H1 (cell line): ENCODE measurements around the gene GAB3. TPM values are rescaled to one million over a fixed set of nuclear protein-coding genes. Genes with fewer than 3 reads are reported as not detected.

Source experiments
- CTCF ChIA-PET: fragments of 300-600 bp; sonication (Branson Sonifier 250); formaldehyde crosslinking; loops from one replicate; lab custom pipeline; 2021; ENCODE audit not compliant: partially characterized antibody; lab: Charles Lee
- POLR2A ChIA-PET: fragments of 300-600 bp; sonication (Branson Sonifier 250); formaldehyde crosslinking; loops from one replicate; lab custom pipeline; 2021; ENCODE audit warnings: inconsistent platforms; ENCODE audit not compliant: partially characterized antibody; lab: Charles Lee
- DNase-seq, 2 experiments: peaks; one replicate each; pipeline versions ENCODE4 v3.0.0 to v3.0.0-alpha.2; 2010 to 2022; ENCODE audit warnings: low spot score in 2 of 2, low read depth in 1 of 2, mixed read lengths in 1 of 2
- FAIRE-seq: peaks from 2 replicates; lab custom pipeline; 2011; peaks lifted over from hg19 to GRCh38; lab: Jason Lieb, UNC
- H2AFZ ChIP-seq: 2 replicates; pipeline ENCODE4 v1.8.1; 2012; ENCODE audit warnings: low read length, inconsistent platforms
- H2AK5ac ChIP-seq: 2 replicates; pipeline ENCODE4 v1.6.1; 2013; ENCODE audit warnings: low read depth, low read length
- H2BK120ac ChIP-seq: replicated peaks from 2 replicates; pipeline ENCODE3; 2013; ENCODE audit warnings: low read depth, low read length, inconsistent platforms
- H2BK12ac ChIP-seq: 2 replicates; pipeline ENCODE4 v1.6.1; 2013; ENCODE audit warnings: low read depth, low read length
- H2BK15ac ChIP-seq: 2 replicates; pipeline ENCODE4 v1.6.1; 2013; ENCODE audit warnings: low read length
- H2BK20ac ChIP-seq: 2 replicates; pipeline ENCODE4 v1.6.1; 2013; ENCODE audit warnings: low read length
- H2BK5ac ChIP-seq: 2 replicates; pipeline ENCODE4 v1.6.1; 2013; ENCODE audit warnings: low read depth, low read length
- H3K14ac ChIP-seq: 2 replicates; pipeline ENCODE4 v1.6.1; 2013; ENCODE audit warnings: inconsistent platforms; ENCODE audit not compliant: insufficient read length
- H3K18ac ChIP-seq: 2 replicates; pipeline ENCODE4 v1.6.1; 2013; ENCODE audit warnings: low read length; ENCODE audit errors: extremely low read depth
- H3K23ac ChIP-seq: 2 replicates; pipeline ENCODE4 v1.6.1; 2013; ENCODE audit warnings: inconsistent platforms; ENCODE audit not compliant: insufficient read length
- H3K23me2 ChIP-seq: 2 replicates; pipeline ENCODE4 v1.6.1; 2013; ENCODE audit warnings: low read depth, low read length
- H3K27ac ChIP-seq: 2 replicates; pipeline ENCODE4 v1.6.1; 2011; ENCODE audit warnings: low read depth, low read length, inconsistent platforms
- H3K27me3 ChIP-seq, 4 experiments: replicated peaks in 1 of 4; 1 replicate in 1 of 4; 2 replicates in 3 of 4; pipeline versions ENCODE4 v1.6.1 to v1.8.1; 2011 to 2013; ENCODE audit warnings: low read length in 3 of 4, mild to moderate bottlenecking in 3 of 4, inconsistent platforms in 2 of 4, mixed read lengths in 2 of 4, moderate library complexity in 1 of 4; ENCODE audit not compliant: control insufficient read depth in 3 of 4, insufficient read depth in 3 of 4; ENCODE audit errors: extremely low read depth in 1 of 4
- H3K36me3 ChIP-seq, 4 experiments: 2 replicates each; pipeline versions ENCODE4 v1.6.1 to v1.8.1; 2011 to 2013; ENCODE audit warnings: mild to moderate bottlenecking in 4 of 4, low read length in 3 of 4, moderate library complexity in 2 of 4, control low read depth in 1 of 4, inconsistent platforms in 1 of 4; ENCODE audit not compliant: insufficient read depth in 4 of 4, control insufficient read depth in 2 of 4
- H3K4ac ChIP-seq: replicated peaks from 2 replicates; pipeline ENCODE3; 2013; ENCODE audit warnings: low read length, low read depth, mixed read lengths, inconsistent platforms; ENCODE audit not compliant: insufficient read length
- H3K4me1 ChIP-seq, 4 experiments: replicated peaks in 1 of 4; 1 replicate in 1 of 4; 2 replicates in 3 of 4; pipeline versions ENCODE4 v1.6.1 to v1.8.1; 2011 to 2013; ENCODE audit warnings: low read length in 3 of 4, inconsistent platforms in 2 of 4, mixed read lengths in 1 of 4; ENCODE audit not compliant: insufficient read depth in 4 of 4, control insufficient read depth in 3 of 4
- H3K4me2 ChIP-seq, 2 experiments: 2 replicates each; pipeline versions ENCODE4 v1.6.1 to v1.8.1; 2011 to 2013; ENCODE audit warnings: low read depth in 2 of 2, low read length in 2 of 2, control low read depth in 1 of 2, inconsistent platforms in 1 of 2, mild to moderate bottlenecking in 1 of 2; ENCODE audit not compliant: insufficient read depth in 1 of 2
- H3K4me3 ChIP-seq, 4 experiments: fragments of 200-600, 300-600 bp in 1 of 4; sonication (generic), shearing (Covaris generic), sonication (Bioruptor Twin) in 1 of 4; 2 replicates each; pipeline versions ENCODE4 v1.5.1 to v1.8.1; 2011 to 2016; ENCODE audit warnings: low read length in 4 of 4, low read depth in 3 of 4, control low read depth in 2 of 4, inconsistent platforms in 2 of 4, mild to moderate bottlenecking in 2 of 4, mixed read lengths in 1 of 4, moderate library complexity in 1 of 4; ENCODE audit not compliant: insufficient read depth in 2 of 4; ENCODE audit errors: extremely low read depth in 1 of 4
- H3K56ac ChIP-seq: replicated peaks from 2 replicates; pipeline ENCODE3; 2013; ENCODE audit warnings: low read depth, mild to moderate bottlenecking, mixed read lengths, low read length, inconsistent platforms; ENCODE audit not compliant: insufficient read length
- H3K79me1 ChIP-seq: 2 replicates; pipeline ENCODE4 v1.6.1; 2013; ENCODE audit warnings: low read depth, low read length, control low read depth
- H3K79me2 ChIP-seq, 2 experiments: 2 replicates each; pipeline versions ENCODE4 v1.6.1 to v1.8.1; 2012 to 2013; ENCODE audit warnings: low read length in 2 of 2, mild to moderate bottlenecking in 2 of 2, inconsistent platforms in 1 of 2; ENCODE audit not compliant: insufficient read depth in 2 of 2, control insufficient read depth in 1 of 2
- H3K9ac ChIP-seq, 4 experiments: replicated peaks in 1 of 4; 1 replicate in 1 of 4; 2 replicates in 3 of 4; pipeline versions ENCODE4 v1.6.1 to v1.8.1; 2011 to 2013; ENCODE audit warnings: low read depth in 3 of 4, low read length in 3 of 4, control low read depth in 2 of 4, mild to moderate bottlenecking in 2 of 4, moderate library complexity in 2 of 4, inconsistent platforms in 1 of 4; ENCODE audit errors: extremely low read depth in 1 of 4
- H3K9me3 ChIP-seq, 2 experiments: 2 replicates each; pipeline versions ENCODE4 v1.6.1 to v1.8.1; 2012 to 2013; ENCODE audit warnings: mild to moderate bottlenecking in 2 of 2, moderate library complexity in 2 of 2, control low read depth in 1 of 2, inconsistent platforms in 1 of 2, low read depth in 1 of 2, low read length in 1 of 2, mixed read lengths in 1 of 2; ENCODE audit not compliant: insufficient read depth in 2 of 2
- H4K20me1 ChIP-seq, 2 experiments: replicated peaks in 1 of 2; 2 replicates each; pipeline versions ENCODE3 to v1.8.1; 2011 to 2013; ENCODE audit warnings: inconsistent platforms in 2 of 2, low read length in 2 of 2, mild to moderate bottlenecking in 1 of 2; ENCODE audit not compliant: insufficient read depth in 2 of 2, control insufficient read depth in 1 of 2
- H4K5ac ChIP-seq: 2 replicates; pipeline ENCODE4 v1.6.1; 2013; ENCODE audit warnings: low read length, low read depth, mixed read lengths, inconsistent platforms; ENCODE audit not compliant: insufficient read length
- H4K8ac ChIP-seq: 2 replicates; pipeline ENCODE4 v1.8.0; 2013; ENCODE audit warnings: mild to moderate bottlenecking, moderate library complexity, low read length, inconsistent platforms; ENCODE audit not compliant: insufficient read depth; ENCODE audit errors: extremely low read depth
- H4K91ac ChIP-seq: replicated peaks from 2 replicates; pipeline ENCODE3; 2013; ENCODE audit warnings: low read length, mixed read lengths, inconsistent platforms; ENCODE audit not compliant: insufficient read length
- SIRT6 ChIP-seq: IDR thresholded peaks from one replicate; pipeline ENCODE4 v1.7.1; 2012; ENCODE audit warnings: low read length, inconsistent platforms
- WGBS, 2 experiments: shearing (Covaris generic) in 1 of 2; methylation state at CpG; one replicate each; pipeline versions ENCODE4 v1.1.6 to v1.1.7; 2013 to 2015; ENCODE audit warnings: low lambda C conversion rate in 2 of 2, mixed read lengths in 2 of 2, inconsistent platforms in 1 of 2, low coverage in 1 of 2, missing lambda C conversion rate in 1 of 2; ENCODE audit not compliant: insufficient replicate concordance in 2 of 2, insufficient coverage in 1 of 2, insufficient read length in 1 of 2; ENCODE audit errors: extremely low coverage in 1 of 2, missing lambda C conversion rate in 1 of 2; 5-methylcytosine and 5-hydroxymethylcytosine counted together
- polyA plus RNA-seq, 7 experiments: library from polyadenylated mRNA; depleted of rRNA in 3 of 7; stranded (reverse) in 5 of 7; unstranded in 2 of 7; fragments of >200 nt in 5 of 7; fragments of 200-250 nt in 2 of 7; gene quantifications; 1 replicate in 5 of 7; 2 replicates in 1 of 7; 4 replicates in 1 of 7; pipeline versions ENCODE4 v1.2.1 to v1.2.3, GENCODE V29; 2011 to 2013; ENCODE audit warnings: missing spikeins in 2 of 7, mixed read lengths in 2 of 7
- total RNA-seq: library from RNA; stranded (reverse); fragmentation: NEBNext Ultra II Directional; extraction: Animal tissue kit (Norgen Biotek cat#: 25700); gene quantifications from 2 replicates; pipeline ENCODE4 v1.2.1, GENCODE V29; 2021

Gene GAB3
- total and polyA plus RNA-seq, 2 of the 8 experiments (the other 6 are each of a cell fraction or from before 2014, with no cell fraction given): 0.48 to 1.2 TPM

- Histone ChIP-seq H3K27me3 (no peaks in the 10 kb centered on the region), H3K9ac (no peak overlapping the region), H2AFZ (no peak overlapping the region), H3K23ac (no peak overlapping the region), H3K56ac (no peak overlapping the region), H3K36me3 (no peaks in the 10 kb centered on the region), H3K4me1 (peaks cover 0 to 3% (median 0%) of the 10 kb centered on the region in 4 experiments; a peak in 1 of 7 replicates), H3K9me3 (no peaks in the 10 kb centered on the region), H2BK120ac (no peak overlapping the region), H2BK20ac (no peak overlapping the region), H4K8ac (no peak overlapping the region), H4K91ac (no peak overlapping the region), H4K5ac (no peak overlapping the region), H2AK5ac (no peak overlapping the region), H4K20me1 (no peaks in the 10 kb centered on the region), H3K4me3 (no peak overlapping the region), H3K23me2 (no peaks in the 10 kb centered on the region), H3K4me2 (no peak overlapping the region), H2BK15ac (no peak overlapping the region), H3K79me1 (no peaks in the 10 kb centered on the region), H3K18ac (no peak overlapping the region), H3K14ac (no peak overlapping the region), H3K79me2 (no peaks in the 10 kb centered on the region), H3K4ac (no peak overlapping the region), H2BK5ac (no peak overlapping the region), H2BK12ac (no peak overlapping the region), H3K27ac (no peak overlapping the region)
- ChIA-PET CTCF (no interaction called here), POLR2A (no interaction called here)
- WGBS, 2 experiments: 100% methylated on average over 1 of the region's 15 CpGs; no CpG with 5 or more reads in 1 of the 2 experiments
- DNase-seq (no peak), FAIRE-seq (no peak)
- no peak for TF ChIP-seq SIRT6
Observed at GRCh38 chrX:154654925-154655324, 96.0 kb downstream of the GAB3 start.
